ENCODE data around the gene KDM4B. TPM values are rescaled to one million over a fixed set of nuclear protein-coding genes. Genes with fewer than 3 reads are reported as not detected.

KDM4B gene
- total RNA-seq, 1 donor from 2014 or later, result 21.2 TPM

DNA sequence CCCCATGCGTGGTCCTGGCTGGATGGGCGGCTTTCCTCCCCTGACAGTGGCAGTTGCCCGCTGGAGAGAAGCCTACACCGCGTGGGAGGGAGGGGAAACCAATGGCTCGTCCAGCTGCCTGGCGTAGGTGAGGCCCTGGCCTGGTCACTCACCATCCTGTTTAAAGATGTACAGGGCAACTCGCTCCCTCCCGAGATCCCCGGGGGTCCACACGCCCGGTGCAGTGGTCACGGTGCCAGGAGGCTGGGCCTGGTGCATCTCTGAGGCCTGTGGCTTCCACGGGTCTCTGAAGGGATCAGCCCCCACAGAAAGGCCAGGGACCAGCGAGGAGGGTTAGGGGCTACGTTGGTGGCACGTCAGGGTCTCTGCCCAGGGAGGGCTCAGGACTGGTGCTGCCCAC, 156.5 kb downstream of the KDM4B start:
- no peaks in the 10 kb centered on the region for H3K27me3 ChIP-seq (ENCODE audit: control insufficient read depth, insufficient read depth, low read length)
- no peak overlapping the region for H3K4me3 ChIP-seq (ENCODE audit: low read depth, low read length)
- TF ChIP-seq CTCF (IDR thresholded peaks at IDR 0.05; ENCODE audit: insufficient read depth, low read length, poor library complexity, severe bottlenecking), result no peak
- DNase-seq (ENCODE audit: low read depth), result no peak
- H3K36me3 ChIP-seq (ENCODE audit: control insufficient read depth, insufficient read depth, low read length), result no peaks in the 10 kb centered on the region

GRCh38 chr19:5125797-5126497, 157.0 kb downstream of the KDM4B start:
- no peak for DNase-seq (ENCODE audit: low read depth)
- TF ChIP-seq CTCF (IDR thresholded peaks at IDR 0.05; ENCODE audit: insufficient read depth, low read length, poor library complexity, severe bottlenecking), result no peak
- no peaks in the 10 kb centered on the region for H3K27me3 ChIP-seq (ENCODE audit: control insufficient read depth, insufficient read depth, low read length)
- no peak overlapping the region for H3K4me3 ChIP-seq (ENCODE audit: low read depth, low read length)
- H3K36me3 ChIP-seq (ENCODE audit: control insufficient read depth, insufficient read depth, low read length), result no peaks in the 10 kb centered on the region

GRCh38 chr19:5126498-5127223, 157.7 kb downstream of the KDM4B start:
- Histone ChIP-seq H3K36me3 (ENCODE audit: control insufficient read depth, insufficient read depth, low read length) (no peaks in the 10 kb centered on the region), H3K27me3 (ENCODE audit: control insufficient read depth, insufficient read depth, low read length) (no peaks in the 10 kb centered on the region)
- no peak for DNase-seq (ENCODE audit: low read depth)

DNA sequence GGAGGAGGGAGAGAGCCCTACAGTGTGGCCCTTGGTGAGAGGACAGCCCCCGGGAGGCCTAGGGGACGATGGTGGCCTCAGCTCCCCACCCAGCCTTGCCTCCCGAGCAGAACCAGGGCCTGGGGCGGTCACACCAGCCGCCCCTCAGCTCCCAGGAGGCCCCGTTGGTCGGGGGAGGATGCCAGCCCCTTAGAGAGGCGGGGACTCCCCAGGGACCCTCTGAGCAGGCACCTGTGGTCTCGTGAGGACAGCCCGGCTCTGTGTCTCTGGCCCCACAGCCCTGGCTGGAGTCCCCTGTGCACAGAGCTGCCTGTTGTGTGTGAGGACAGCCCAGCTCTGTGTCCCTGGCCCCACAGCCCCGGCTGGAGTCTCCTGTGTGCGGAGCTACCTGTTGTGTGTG, 158.8 kb downstream of the KDM4B start:
- TF ChIP-seq CTCF (IDR thresholded peaks at IDR 0.05; ENCODE audit: insufficient read depth, low read length, poor library complexity, severe bottlenecking), result no peak
- no peak for DNase-seq (ENCODE audit: low read depth)
- no peak overlapping the region for H3K4me3 ChIP-seq (ENCODE audit: low read depth, low read length)

More at GRCh38 chr19:5126498-5127223, 157.7 kb downstream of the KDM4B start:
- TF ChIP-seq CTCF (IDR thresholded peaks at IDR 0.05; ENCODE audit: insufficient read depth, low read length, poor library complexity, severe bottlenecking), result no peak
- H3K4me3 ChIP-seq (ENCODE audit: low read depth, low read length), result no peak overlapping the region

GRCh38 chr19:5128251-5128935, 159.5 kb downstream of the KDM4B start:
- Histone ChIP-seq H3K27me3 (ENCODE audit: control insufficient read depth, insufficient read depth, low read length) (no peaks in the 10 kb centered on the region), H3K36me3 (ENCODE audit: control insufficient read depth, insufficient read depth, low read length) (no peaks in the 10 kb centered on the region), H3K4me3 (ENCODE audit: low read depth, low read length) (no peak overlapping the region)
- no peak for TF ChIP-seq CTCF (IDR thresholded peaks at IDR 0.05; ENCODE audit: insufficient read depth, low read length, poor library complexity, severe bottlenecking)
- no peak for DNase-seq (ENCODE audit: low read depth)

More for the DNA sequence above, 158.8 kb downstream of the KDM4B start:
- Histone ChIP-seq H3K36me3 (ENCODE audit: control insufficient read depth, insufficient read depth, low read length) (no peaks in the 10 kb centered on the region), H3K27me3 (ENCODE audit: control insufficient read depth, insufficient read depth, low read length) (no peaks in the 10 kb centered on the region)

Measured in kidney epithelial cell (primary cell).